Stomach (tissue), 9 donors: ENCODE results near the gene GALNS. TPM values are rescaled to one million over a fixed set of nuclear protein-coding genes. Genes with fewer than 3 reads are reported as not detected.
A peak's percentile ranks its signal among the peaks of the same experiment; 100 is the strongest.

Source experiments
- DNase-seq, 2 donors: peaks; one replicate each; pipeline versions ENCODE4 v3.0.0 to v3.0.0-alpha.2; 2013 to 2019
- H3K27ac ChIP-seq, 5 donors: fragments of 200-600 bp in 4 of 5; sonication (generic) in 4 of 5; one replicate each; pipeline ENCODE4 v1.5.1; 2013 to 2019; ENCODE audit warnings: mild to moderate bottlenecking in 1 of 5, moderate library complexity in 1 of 5
- H3K27me3 ChIP-seq, 3 donors: fragments of 200-600 bp; sonication (generic); one replicate each; pipeline ENCODE4 v1.5.1; 2017 to 2019; ENCODE audit warnings: mixed run types in 1 of 3
- H3K36me3 ChIP-seq, 4 donors: fragments of 200-600 bp; sonication (generic); 1 replicate in 3 of 4; 2 replicates in 1 of 4; pipeline ENCODE4 v1.5.1; 2016 to 2019
- H3K4me1 ChIP-seq, 4 donors: fragments of 200-600 bp; sonication (generic); one replicate each; pipeline ENCODE4 v1.5.1; 2016 to 2019
- H3K4me3 ChIP-seq, 4 donors: fragments of 200-600 bp; sonication (generic) in 3 of 4; one replicate each; pipeline ENCODE4 v1.5.1; 2016 to 2019; ENCODE audit warnings: mild to moderate bottlenecking in 1 of 4
- H3K9me3 ChIP-seq, 4 donors: fragments of 200-600 bp; sonication (generic); one replicate each; pipeline ENCODE4 v1.5.1; 2016 to 2019
- EP300 ChIP-seq: sonication (generic); formaldehyde crosslinking; IDR thresholded peaks from one replicate; pipeline ENCODE4 v1.6.1; 2017; ENCODE audit warnings: antibody characterized with exemption
- POLR2A ChIP-seq, 4 donors: fragments of 450-650 bp; IDR thresholded peaks; one replicate each; pipeline ENCODE4 v1.6.1; 2016; ENCODE audit warnings: antibody characterized with exemption in 4 of 4, control low read depth in 2 of 4, mild to moderate bottlenecking in 1 of 4, moderate library complexity in 1 of 4
- POLR2AphosphoS5 ChIP-seq, 3 donors: sonication (generic); formaldehyde crosslinking; IDR thresholded peaks; one replicate each; pipeline ENCODE4 v1.6.1; 2016; ENCODE audit warnings: antibody characterized with exemption in 3 of 3
- WGBS, 5 donors: extraction: QIAGEN DNeasy Blood & Tissue Kit in 3 of 5; methylation state at CpG; one replicate each; pipeline versions ENCODE4 v1.1.5 to v1.1.7; 2013 to 2018; 5-methylcytosine and 5-hydroxymethylcytosine counted together
- intact Hi-C: fragments of 100-400 bp; cut with DNase I; formaldehyde crosslinking; loops from one replicate; pipeline ENCODE4 v1.15.1; 2023; ENCODE audit warnings: low total_unique reads
- polyA plus RNA-seq, 3 donors: library from polyadenylated mRNA; stranded (reverse); fragments of 200-250 nt; gene quantifications; one replicate each; pipeline ENCODE4 v1.2.3, GENCODE V29; 2013
- total RNA-seq, 5 donors: library from RNA; depleted of rRNA; stranded (reverse); fragments of >200 nt; gene quantifications; one replicate each; pipeline versions ENCODE4 v1.1.0 to v1.2.3, GENCODE V29; 2014 to 2016
- TF ChIP-seq, protein P1 (sequence below), 7 experiments: fragments of 450-650 bp in 4 of 7; fragments of 200-600 bp in 3 of 7; sonication (generic) in 3 of 7; IDR thresholded peaks; one replicate each; pipeline ENCODE4 v1.5.1; 2016 to 2019; ENCODE audit warnings: antibody characterized with exemption in 7 of 7, control low read depth in 2 of 7, mild to moderate bottlenecking in 1 of 7
- donor health status: healthy with polysubstance abuse.
- donor health status: Bipolar disorder and iron deficiency.
- donor health status: healthy.

GALNS gene
- total and polyA plus RNA-seq, 8 donors: 8.6 to 110 (median 28.2) TPM

GRCh38 chr16:88886845-88887521 lies 30.2 kb upstream of the GALNS start:
- intact Hi-C loops: no loop called here
- Histone ChIP-seq H3K27ac (peak overlapping the region; percentile 8 to 57 (median 50)), H3K36me3 (peaks cover 0 to 34% (median 21%) of the 10 kb centered on the region in 4 donors), H3K27me3 (peaks cover 0 to 6% (median 0%) of the 10 kb centered on the region in 3 donors), H3K4me3 (no peak overlapping the region), H3K4me1 (peaks cover 0 to 21% (median 4%) of the 10 kb centered on the region in 4 donors), H3K9me3 (no peaks in the 10 kb centered on the region)
- 66 to 86% (median 74%) methylated on average over 23 to 39 of the region's 39 CpGs for WGBS, 5 donors
- DNase-seq: peak; percentile 47 to 90
- TF ChIP-seq, protein P1, sequence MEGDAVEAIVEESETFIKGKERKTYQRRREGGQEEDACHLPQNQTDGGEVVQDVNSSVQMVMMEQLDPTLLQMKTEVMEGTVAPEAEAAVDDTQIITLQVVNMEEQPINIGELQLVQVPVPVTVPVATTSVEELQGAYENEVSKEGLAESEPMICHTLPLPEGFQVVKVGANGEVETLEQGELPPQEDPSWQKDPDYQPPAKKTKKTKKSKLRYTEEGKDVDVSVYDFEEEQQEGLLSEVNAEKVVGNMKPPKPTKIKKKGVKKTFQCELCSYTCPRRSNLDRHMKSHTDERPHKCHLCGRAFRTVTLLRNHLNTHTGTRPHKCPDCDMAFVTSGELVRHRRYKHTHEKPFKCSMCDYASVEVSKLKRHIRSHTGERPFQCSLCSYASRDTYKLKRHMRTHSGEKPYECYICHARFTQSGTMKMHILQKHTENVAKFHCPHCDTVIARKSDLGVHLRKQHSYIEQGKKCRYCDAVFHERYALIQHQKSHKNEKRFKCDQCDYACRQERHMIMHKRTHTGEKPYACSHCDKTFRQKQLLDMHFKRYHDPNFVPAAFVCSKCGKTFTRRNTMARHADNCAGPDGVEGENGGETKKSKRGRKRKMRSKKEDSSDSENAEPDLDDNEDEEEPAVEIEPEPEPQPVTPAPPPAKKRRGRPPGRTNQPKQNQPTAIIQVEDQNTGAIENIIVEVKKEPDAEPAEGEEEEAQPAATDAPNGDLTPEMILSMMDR (IDR thresholded peaks at IDR 0.05): peak in 1 of 7 experiments; percentile 19
- TF ChIP-seq POLR2AphosphoS5 (IDR thresholded peaks at IDR 0.05) (peak in 1 of 3 donors; percentile 49), POLR2A (IDR thresholded peaks at IDR 0.05) (no peak), EP300 (no peak)

- DNase-seq: no peak
- WGBS, 5 donors: 78 to 92% (median 81%) methylated on average over 2 to 15 of the region's 15 CpGs
- intact Hi-C loops: no loop called here
- H3K27me3 ChIP-seq: peaks cover 0 to 12% (median 0%) of the 10 kb centered on the region in 3 donors
- H3K9me3 ChIP-seq: no peaks in the 10 kb centered on the region
- H3K4me1 ChIP-seq: peaks cover 1 to 27% (median 8%) of the 10 kb centered on the region in 4 donors
- peaks cover 0 to 29% (median 19%) of the 10 kb centered on the region in 4 donors for H3K36me3 ChIP-seq
- TF ChIP-seq POLR2A (IDR thresholded peaks at IDR 0.05) (no peak), POLR2AphosphoS5 (IDR thresholded peaks at IDR 0.05) (no peak), EP300 (no peak)
- TF ChIP-seq, protein P1 (IDR thresholded peaks at IDR 0.05): no peak
- no peak overlapping the region for H3K4me3 ChIP-seq
- H3K27ac ChIP-seq: peak overlapping the region; percentile 8 to 50 (median 30)
Observed at GRCh38 chr16:88886420-88886844, 29.7 kb upstream of the GALNS start.

DNA sequence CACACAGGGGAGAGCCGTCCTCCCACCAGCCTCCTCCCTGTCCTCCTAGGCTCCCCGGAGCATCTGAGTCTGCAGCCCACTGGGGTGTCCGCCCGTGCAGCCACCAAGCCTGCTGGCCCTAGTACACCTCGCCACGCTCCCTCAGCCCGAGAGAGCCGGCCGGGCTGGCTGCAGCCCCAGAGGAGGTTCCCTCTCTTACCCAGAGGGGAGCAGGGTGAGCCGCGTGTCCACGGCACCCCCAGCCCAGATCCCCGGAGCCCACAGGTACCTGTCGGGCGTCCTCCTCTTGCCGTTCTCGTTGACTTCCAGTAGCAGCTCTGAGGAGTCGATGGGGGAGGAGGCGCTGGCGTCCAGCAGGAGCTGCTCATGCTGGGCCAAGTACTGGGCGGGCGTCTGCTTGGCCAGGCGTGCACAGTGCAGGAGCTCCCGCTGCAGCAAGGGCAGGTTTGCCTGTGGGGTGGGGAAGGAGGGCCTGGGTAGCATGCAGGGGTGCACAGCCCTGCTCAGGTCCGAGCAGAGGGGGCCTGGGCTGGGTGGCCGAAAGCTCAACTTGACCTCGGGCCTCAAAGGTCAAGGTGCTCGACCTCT lies 29.0 kb upstream of the GALNS start:
- Histone ChIP-seq H3K27ac (peak overlapping the region in 1 of 5 donors; percentile 30), H3K4me3 (no peak overlapping the region), H3K36me3 (peaks cover 0 to 26% (median 16%) of the 10 kb centered on the region in 4 donors), H3K9me3 (no peaks in the 10 kb centered on the region), H3K4me1 (peaks cover 7 to 33% (median 15%) of the 10 kb centered on the region in 4 donors), H3K27me3 (peaks cover 0 to 18% (median under 1%) of the 10 kb centered on the region in 3 donors)
- no peak for DNase-seq
- intact Hi-C loops: no loop called here
- WGBS, 5 donors: 85 to 94% (median 91%) methylated on average over 26 to 28 of the region's 28 CpGs
- TF ChIP-seq, protein P1 (IDR thresholded peaks at IDR 0.05): no peak
- TF ChIP-seq POLR2AphosphoS5 (IDR thresholded peaks at IDR 0.05) (no peak), EP300 (no peak), POLR2A (IDR thresholded peaks at IDR 0.05) (no peak)

DNA sequence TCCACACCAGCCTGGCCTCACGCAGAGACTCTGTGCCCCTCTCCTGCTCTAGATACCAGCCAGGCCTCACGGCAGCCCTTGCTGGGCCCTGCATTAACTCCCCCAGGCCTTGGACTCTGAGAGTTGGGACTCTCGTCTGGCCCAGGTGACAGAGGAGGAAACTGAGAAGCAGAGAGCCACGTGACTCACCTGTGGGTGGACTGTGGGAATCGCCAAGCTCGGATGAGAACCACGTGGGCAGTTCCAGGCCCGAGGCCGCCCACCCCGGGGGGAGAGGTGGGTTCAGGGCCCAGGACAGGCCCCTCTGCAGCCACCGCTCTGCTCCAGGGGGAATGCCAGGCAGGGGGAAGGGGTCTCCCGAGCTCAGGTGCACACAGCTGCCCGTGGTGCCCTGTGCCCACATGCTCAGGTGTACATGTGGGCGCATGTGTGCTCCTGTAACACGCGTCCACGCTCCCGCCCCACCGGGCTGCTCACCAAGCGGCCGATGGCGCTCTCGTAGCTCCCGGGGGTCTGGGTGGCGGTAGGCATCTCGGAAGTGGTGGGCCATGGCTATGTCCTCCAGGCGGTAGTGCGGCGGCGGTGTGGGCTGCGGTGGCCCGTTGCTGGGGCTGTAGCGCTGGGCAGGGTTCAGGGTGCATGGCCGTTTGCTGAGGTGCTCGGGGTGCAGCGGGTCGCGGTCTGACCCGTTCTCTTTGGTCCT lies 28.0 kb upstream of the GALNS start:
- no peak overlapping the region for H3K27ac ChIP-seq
- H3K4me3 ChIP-seq: no peak overlapping the region
- 92 to 95% (median 93%) methylated on average over 24 to 39 of the region's 39 CpGs for WGBS, 5 donors
- H3K36me3 ChIP-seq: peaks cover 0 to 26% (median 11%) of the 10 kb centered on the region in 4 donors
- intact Hi-C loops: no loop called here
- DNase-seq: no peak
- no peak for TF ChIP-seq POLR2AphosphoS5 (IDR thresholded peaks at IDR 0.05)
- TF ChIP-seq, protein P1 (IDR thresholded peaks at IDR 0.05): no peak
- TF ChIP-seq EP300: no peak
- TF ChIP-seq POLR2A (IDR thresholded peaks at IDR 0.05): no peak
- peaks cover 9 to 36% (median 19%) of the 10 kb centered on the region in 4 donors for H3K4me1 ChIP-seq
- no peaks in the 10 kb centered on the region for H3K9me3 ChIP-seq
- peaks cover 0 to 29% (median 8%) of the 10 kb centered on the region in 3 donors for H3K27me3 ChIP-seq
